ENCODE results near the gene ERCC4. TPM values are rescaled to one million over a fixed set of nuclear protein-coding genes. Genes with fewer than 3 reads are reported as not detected.

Gene ERCC4
- total RNA-seq, 2 donors from 2014 or later = 12.9 to 18.2 TPM

DNA sequence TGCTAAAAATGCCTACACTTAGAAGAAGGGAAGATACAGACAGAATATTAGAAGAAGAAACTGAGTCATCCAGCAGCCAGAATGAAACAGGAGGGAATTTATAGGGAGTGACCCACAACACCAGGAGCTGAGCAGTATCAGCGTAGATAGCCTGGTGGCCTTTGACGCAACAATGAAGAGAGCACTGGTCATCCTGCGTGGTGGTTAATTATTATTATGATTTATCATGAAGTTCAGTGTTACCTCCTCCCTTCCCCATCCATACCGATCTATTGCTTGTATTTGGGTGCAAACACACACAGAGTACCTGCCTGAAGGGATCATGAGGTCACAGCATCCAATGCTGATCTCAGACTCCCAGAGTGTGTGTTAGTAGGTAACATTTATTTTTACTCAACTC is 38.5 kb downstream of the ERCC4 start:
- Mint-ChIP-seq H3K9me3 (no peaks in the 10 kb centered on the region), H3K27me3 (ENCODE audit: insufficient read depth) (no peaks in the 10 kb centered on the region), H3K4me3 (no peak overlapping the region), H3K36me3 (ENCODE audit: low read depth) (no peaks in the 10 kb centered on the region), H3K27ac (no peak overlapping the region), H3K4me1 (peaks cover 9% of the 10 kb centered on the region)
- H3K9me3 ChIP-seq (ENCODE audit: control insufficient read depth, low read length) = no peaks in the 10 kb centered on the region
- H3K9ac ChIP-seq (ENCODE audit: extremely low read depth, low read length, poor library complexity, severe bottlenecking) = no peak overlapping the region
- TF ChIP-seq, protein P1, sequence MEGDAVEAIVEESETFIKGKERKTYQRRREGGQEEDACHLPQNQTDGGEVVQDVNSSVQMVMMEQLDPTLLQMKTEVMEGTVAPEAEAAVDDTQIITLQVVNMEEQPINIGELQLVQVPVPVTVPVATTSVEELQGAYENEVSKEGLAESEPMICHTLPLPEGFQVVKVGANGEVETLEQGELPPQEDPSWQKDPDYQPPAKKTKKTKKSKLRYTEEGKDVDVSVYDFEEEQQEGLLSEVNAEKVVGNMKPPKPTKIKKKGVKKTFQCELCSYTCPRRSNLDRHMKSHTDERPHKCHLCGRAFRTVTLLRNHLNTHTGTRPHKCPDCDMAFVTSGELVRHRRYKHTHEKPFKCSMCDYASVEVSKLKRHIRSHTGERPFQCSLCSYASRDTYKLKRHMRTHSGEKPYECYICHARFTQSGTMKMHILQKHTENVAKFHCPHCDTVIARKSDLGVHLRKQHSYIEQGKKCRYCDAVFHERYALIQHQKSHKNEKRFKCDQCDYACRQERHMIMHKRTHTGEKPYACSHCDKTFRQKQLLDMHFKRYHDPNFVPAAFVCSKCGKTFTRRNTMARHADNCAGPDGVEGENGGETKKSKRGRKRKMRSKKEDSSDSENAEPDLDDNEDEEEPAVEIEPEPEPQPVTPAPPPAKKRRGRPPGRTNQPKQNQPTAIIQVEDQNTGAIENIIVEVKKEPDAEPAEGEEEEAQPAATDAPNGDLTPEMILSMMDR (conservative IDR thresholded peaks at IDR 0.05) = no peak
- no peak overlapping the region for H3K4me3 ChIP-seq (ENCODE audit: low read length)
- DNase-seq = no peak
- no peaks in the 10 kb centered on the region for H3K27me3 ChIP-seq (ENCODE audit: control insufficient read depth, insufficient read depth, low read length, poor library complexity, severe bottlenecking)
- peaks cover 11% of the 10 kb centered on the region for H3K4me1 ChIP-seq (ENCODE audit: control insufficient read depth, insufficient read depth, low read length)
- no peaks in the 10 kb centered on the region for H3K36me3 ChIP-seq (ENCODE audit: control insufficient read depth, insufficient read depth, low read length)
- WGBS, 2 experiments (ENCODE audit: insufficient coverage in 1 of 2, insufficient read length in 1 of 2) = 80 to 89% methylated on average over 1 to 4 of the region's 4 CpGs
- no peak overlapping the region for H3K27ac ChIP-seq (ENCODE audit: low read depth, low read length)

DNA sequence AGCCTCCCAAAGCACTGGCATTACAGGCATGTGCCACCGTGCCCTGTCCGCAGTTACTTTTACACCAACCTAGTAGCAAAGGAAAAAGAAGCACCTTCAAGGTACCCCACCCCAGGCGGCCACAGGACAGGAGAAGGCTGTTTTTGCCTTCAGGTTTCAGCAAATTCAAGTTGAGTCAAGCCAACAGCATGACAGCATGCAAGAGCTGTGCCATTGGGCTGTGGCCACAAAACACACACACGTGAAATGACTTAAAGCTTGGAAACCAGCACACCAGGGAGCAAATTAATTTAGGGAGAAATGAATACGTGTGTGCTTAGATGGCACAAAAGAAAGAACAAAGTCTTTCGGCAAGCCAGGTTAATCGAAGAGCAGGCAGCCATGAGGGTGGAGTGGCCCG is 39.7 kb downstream of the ERCC4 start:
- Histone ChIP-seq H3K9ac (ENCODE audit: extremely low read depth, low read length, poor library complexity, severe bottlenecking) (no peak overlapping the region), H3K27ac (ENCODE audit: low read depth, low read length) (no peak overlapping the region), H3K4me3 (ENCODE audit: low read length) (no peak overlapping the region), H3K9me3 (ENCODE audit: control insufficient read depth, low read length) (no peaks in the 10 kb centered on the region), H3K36me3 (ENCODE audit: control insufficient read depth, insufficient read depth, low read length) (no peaks in the 10 kb centered on the region), H3K4me1 (ENCODE audit: control insufficient read depth, insufficient read depth, low read length) (peaks cover 11% of the 10 kb centered on the region), H3K27me3 (ENCODE audit: control insufficient read depth, insufficient read depth, low read length, poor library complexity, severe bottlenecking) (no peaks in the 10 kb centered on the region)
- H3K4me1 Mint-ChIP-seq = peaks cover 9% of the 10 kb centered on the region
- TF ChIP-seq, protein P1 (conservative IDR thresholded peaks at IDR 0.05) = no peak
- H3K27me3 Mint-ChIP-seq (ENCODE audit: insufficient read depth) = no peaks in the 10 kb centered on the region
- H3K36me3 Mint-ChIP-seq (ENCODE audit: low read depth) = no peaks in the 10 kb centered on the region
- 87 to 94% methylated on average over 7 to 8 of the region's 8 CpGs for WGBS, 2 experiments (ENCODE audit: insufficient coverage in 1 of 2, insufficient read length in 1 of 2)
- DNase-seq = no peak
- H3K4me3 Mint-ChIP-seq = no peak overlapping the region
- no peaks in the 10 kb centered on the region for H3K9me3 Mint-ChIP-seq
- no peak overlapping the region for H3K27ac Mint-ChIP-seq

DNA sequence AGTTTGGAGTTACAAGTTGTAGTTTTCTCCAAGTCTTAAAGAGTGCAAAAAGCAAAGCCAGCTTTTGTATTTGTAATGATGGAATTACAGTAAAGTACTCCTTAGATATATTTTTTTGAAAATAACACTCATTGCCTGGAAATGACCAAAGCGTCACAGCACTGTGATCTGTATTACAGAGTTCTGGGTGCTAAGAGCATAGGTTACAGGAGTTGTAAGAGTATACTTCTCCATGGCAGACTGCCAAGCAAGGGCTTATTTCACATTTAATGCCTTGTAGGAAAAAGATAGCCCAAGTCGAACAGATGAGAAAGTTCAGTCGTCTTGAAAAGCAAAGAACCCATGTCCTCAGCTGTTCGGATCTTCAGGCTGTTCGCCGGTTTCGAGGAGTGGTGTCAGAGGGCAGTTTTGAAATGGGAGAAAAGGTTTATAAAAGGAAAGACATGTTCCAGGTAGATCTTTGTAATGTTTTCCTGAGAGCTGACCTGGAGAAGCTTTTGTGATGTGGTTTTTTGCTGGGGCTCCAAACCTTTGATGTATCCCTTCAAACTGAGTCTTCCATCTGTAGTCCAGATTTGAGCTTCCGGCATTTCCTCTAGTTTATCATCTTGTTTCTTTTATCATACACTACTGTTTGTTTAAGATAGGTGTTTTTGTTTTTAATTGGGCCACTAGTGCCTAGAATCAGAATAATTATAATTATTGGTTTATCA is 41.3 kb downstream of the ERCC4 start:
- H3K4me3 ChIP-seq (ENCODE audit: low read length) = no peak overlapping the region
- Mint-ChIP-seq H3K9me3 (no peaks in the 10 kb centered on the region), H3K36me3 (ENCODE audit: low read depth) (no peaks in the 10 kb centered on the region), H3K27ac (no peak overlapping the region), H3K27me3 (ENCODE audit: insufficient read depth) (no peaks in the 10 kb centered on the region), H3K4me3 (no peak overlapping the region), H3K4me1 (peaks cover 9% of the 10 kb centered on the region)
- 92 to 94% methylated on average over 7 of the region's 8 CpGs for WGBS, 2 experiments (ENCODE audit: insufficient coverage in 1 of 2, insufficient read length in 1 of 2)
- peaks cover 11% of the 10 kb centered on the region for H3K4me1 ChIP-seq (ENCODE audit: control insufficient read depth, insufficient read depth, low read length)
- TF ChIP-seq, protein P1 (conservative IDR thresholded peaks at IDR 0.05) = no peak
- no peaks in the 10 kb centered on the region for H3K27me3 ChIP-seq (ENCODE audit: control insufficient read depth, insufficient read depth, low read length, poor library complexity, severe bottlenecking)
- no peak overlapping the region for H3K9ac ChIP-seq (ENCODE audit: extremely low read depth, low read length, poor library complexity, severe bottlenecking)
- H3K9me3 ChIP-seq (ENCODE audit: control insufficient read depth, low read length) = no peaks in the 10 kb centered on the region
- DNase-seq = no peak
- no peaks in the 10 kb centered on the region for H3K36me3 ChIP-seq (ENCODE audit: control insufficient read depth, insufficient read depth, low read length)
- H3K27ac ChIP-seq (ENCODE audit: low read depth, low read length) = no peak overlapping the region
